GM03348 (cell line): ENCODE data around the gene PNPLA8.
A peak's percentile ranks its signal among the peaks of the same experiment; 100 is the strongest.
"Not testable (repeated sequence)": the region's sequence is repeated elsewhere in the genome, so short reads cannot be mapped to it uniquely, and the experiment has no call there.

Experiments
- DNase-seq: peaks from one replicate; pipeline ENCODE4 v3.0.0; 2012; ENCODE audit warnings: low spot score

The PNPLA8 gene, protein sequence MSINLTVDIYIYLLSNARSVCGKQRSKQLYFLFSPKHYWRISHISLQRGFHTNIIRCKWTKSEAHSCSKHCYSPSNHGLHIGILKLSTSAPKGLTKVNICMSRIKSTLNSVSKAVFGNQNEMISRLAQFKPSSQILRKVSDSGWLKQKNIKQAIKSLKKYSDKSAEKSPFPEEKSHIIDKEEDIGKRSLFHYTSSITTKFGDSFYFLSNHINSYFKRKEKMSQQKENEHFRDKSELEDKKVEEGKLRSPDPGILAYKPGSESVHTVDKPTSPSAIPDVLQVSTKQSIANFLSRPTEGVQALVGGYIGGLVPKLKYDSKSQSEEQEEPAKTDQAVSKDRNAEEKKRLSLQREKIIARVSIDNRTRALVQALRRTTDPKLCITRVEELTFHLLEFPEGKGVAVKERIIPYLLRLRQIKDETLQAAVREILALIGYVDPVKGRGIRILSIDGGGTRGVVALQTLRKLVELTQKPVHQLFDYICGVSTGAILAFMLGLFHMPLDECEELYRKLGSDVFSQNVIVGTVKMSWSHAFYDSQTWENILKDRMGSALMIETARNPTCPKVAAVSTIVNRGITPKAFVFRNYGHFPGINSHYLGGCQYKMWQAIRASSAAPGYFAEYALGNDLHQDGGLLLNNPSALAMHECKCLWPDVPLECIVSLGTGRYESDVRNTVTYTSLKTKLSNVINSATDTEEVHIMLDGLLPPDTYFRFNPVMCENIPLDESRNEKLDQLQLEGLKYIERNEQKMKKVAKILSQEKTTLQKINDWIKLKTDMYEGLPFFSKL

DNA sequence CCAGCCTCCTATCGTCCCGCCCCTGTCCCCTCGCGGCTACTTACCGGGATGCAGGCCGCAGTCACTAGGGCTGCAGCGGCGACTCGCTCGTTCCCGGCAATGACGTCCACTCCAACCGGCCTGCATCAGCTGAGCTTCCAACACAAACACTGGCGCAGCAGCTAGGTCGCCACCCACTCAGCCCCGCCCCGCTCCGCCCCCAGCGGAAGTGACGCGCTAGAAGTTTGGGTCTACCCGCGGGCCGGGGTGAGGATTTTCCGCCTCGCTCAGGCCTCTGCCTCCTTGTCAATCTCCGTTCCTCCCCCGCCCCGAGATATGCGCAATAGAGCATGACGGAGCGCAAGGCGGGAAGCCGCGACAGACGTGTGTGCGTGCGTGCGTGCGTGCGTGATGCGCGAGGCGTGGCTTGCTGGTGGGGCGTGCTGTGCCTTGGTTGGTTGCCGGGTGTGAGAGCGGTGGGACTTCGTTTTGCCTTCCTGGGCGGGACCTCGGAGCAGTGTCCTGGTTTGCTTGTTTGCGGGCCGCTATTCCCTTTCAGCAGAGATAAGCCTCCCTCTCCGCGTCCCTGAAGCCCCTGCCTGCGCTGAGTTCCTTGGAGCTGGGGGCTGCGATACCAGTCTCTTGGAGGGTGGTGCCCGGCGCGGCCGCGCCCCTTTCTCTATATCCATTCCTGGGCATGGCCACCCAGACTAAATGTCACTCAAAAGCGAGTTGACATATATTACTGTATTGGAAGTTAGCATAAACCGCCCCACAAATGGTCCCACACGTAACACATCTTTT is at the start of gene PNPLA8:
Gene PNPLA8 (minus strand): TSS at position 151 of the 783 bp plus-strand sequence. CDS start 10,644 bp downstream, outside the sequence.
- peak; percentile 98 for DNase-seq

DNA sequence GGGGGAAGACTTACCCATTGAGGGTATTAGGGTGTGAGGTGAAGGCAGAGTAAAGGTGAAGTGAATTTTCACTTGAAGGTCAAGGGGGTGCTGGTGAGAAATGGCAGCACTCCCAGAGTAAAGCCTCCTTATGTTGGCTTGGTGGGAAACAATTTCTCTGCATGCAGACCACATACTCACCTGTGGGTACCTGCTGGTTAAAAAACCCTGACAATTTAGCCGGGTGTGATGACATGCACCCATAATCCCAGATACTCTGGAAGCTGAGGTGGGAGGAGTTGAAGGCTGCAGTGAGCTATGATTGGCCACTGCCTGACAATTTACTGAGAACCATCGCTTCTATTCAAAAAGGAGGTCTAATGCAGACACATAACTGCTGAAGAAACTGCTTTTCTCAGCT is 49.2 kb upstream of the PNPLA8 start:
- DNase-seq, result no peak

DNA sequence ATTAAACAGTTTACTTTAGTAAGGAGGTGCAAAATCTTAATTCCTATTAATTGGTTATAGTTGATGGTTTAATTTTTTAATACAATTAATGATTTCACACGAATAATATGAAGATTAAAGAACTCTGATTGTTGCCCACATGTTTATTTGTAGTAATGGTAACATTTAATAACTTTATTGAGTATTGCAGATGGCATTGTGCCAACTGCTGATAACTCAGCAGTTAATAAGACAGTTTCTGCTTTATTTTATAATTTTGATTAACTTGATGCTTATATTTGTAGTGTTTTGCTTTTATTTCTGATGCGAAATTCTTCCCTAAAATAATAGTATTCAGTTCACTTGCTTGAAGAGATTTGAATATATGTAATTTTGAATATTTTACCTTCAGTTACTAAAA is 46.5 kb upstream of the PNPLA8 start:
- DNase-seq, result no peak

DNA sequence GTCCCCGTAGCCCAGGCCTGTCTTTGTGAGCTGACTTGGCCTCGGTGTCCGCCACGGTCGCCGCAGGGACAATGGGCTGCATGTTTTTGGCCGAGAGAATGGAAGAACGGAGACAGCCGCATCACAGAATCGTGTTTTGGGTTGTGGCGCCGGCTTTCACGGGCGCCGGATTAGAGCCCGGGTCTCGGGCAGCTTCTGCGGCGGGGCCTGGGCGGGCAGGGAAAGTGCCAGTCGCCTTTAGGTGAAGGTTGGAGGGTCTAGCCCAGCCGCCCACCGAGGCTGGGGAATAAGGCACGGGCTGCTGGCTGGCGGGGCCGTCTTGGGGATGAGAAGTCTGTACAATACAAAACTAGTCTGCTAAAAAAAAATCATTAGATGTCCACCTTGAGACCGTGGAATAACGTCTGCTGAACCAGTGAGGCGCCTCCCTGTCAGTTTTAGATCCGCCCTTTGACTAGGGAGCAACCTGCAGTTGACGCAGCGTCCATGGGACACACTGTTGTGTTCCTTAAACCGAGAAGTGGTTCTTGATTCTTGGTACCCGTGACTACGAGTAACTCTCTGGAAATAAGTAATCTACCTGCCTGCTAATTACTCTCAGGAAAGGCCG is 44.3 kb upstream of the PNPLA8 start:
- peak; percentile 45 for DNase-seq

DNA sequence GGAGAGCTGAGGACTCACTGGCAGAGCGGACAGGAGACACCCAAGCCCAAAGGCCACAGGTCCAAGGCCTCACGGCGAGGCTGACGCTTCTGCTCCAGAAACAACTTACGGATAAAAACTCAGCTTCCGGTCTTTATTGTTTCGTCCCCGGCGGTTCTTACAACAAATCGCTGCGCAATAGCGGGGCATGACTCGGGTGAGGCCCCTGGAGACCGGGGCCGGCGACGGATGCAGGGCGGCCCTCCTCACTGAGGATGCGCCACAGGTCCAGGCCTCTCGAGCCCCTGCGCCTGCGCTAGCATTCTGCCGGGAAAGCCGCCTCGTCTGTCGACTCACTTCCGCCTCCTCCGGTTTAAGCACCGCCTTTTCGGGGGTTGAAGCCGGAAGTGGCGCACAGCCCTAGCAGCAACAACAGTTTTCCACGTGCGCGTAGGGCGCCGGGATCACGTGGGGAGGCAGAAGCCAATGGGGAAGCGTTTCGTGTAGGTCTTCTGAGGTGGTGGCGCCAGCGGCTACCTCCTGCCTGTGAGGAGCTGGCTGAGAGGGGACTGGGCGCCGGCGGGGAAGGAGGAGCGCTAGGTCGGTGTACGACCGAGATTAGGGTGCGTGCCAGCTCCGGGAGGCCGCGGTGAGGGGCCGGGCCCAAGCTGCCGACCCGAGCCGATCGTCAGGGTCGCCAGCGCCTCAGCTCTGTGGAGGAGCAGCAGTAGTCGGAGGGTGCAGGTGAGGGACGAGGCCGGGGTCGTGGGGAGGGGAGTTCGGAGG is 43.6 kb upstream of the PNPLA8 start, which contains the start of the genes DNAJB9 and THAP5:
Gene DNAJB9 (plus strand): TSS at position 494 of the 765 bp plus-strand sequence. CDS start 1,853 bp downstream, outside the sequence.
Gene THAP5 (minus strand): TSS at position 326 of the 765 bp plus-strand sequence. CDS start 137 bp downstream, at position 189.
- peak; percentile 97 for DNase-seq

DNA sequence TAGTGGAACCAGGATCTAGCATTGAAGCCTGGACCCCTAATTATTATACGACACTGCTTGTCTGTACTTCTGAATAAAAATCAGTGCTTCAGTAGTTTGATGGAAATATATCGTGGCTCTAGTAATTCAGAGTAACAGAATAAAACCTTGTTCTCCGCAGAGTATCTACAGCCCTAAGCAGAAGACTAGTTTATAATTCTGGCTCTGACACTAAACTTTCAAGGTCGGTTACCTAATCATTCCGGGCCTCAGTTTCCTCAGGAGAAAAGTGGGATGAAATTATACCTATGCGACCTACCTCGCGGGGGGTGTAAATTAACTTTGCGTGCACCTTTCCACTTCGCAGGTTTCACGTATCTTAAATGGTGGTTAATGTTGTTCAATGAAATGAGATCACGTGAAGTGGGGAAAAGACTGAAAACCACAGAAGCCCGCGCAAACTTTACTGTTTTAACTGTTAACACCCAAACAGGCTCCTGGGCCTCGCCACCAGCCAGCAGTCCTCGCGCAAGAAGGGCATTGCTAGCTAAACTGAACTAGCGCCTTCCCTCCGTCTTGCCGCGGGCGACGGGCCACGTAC is 43.0 kb upstream of the PNPLA8 start:
- DNase-seq, result no peak

DNA sequence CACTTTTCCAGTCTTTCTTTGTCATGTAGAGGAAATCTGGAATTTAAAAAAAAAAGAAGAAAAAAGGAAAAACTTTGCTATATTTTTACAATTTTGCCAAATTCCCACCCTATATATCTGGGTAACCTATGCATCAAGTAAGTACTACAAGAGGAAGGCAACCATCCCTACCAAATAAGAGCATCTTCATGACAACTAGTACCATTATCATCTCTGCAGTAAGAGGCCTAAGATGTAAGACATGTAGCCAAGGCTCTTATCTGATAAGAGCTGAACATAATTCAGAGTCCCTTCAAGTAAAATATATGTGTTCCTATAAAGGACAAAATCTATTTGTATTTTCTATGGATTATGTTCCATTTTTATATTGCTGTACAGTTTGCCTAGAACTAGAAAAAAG is 40.1 kb upstream of the PNPLA8 start:
- DNase-seq, result no peak

DNA sequence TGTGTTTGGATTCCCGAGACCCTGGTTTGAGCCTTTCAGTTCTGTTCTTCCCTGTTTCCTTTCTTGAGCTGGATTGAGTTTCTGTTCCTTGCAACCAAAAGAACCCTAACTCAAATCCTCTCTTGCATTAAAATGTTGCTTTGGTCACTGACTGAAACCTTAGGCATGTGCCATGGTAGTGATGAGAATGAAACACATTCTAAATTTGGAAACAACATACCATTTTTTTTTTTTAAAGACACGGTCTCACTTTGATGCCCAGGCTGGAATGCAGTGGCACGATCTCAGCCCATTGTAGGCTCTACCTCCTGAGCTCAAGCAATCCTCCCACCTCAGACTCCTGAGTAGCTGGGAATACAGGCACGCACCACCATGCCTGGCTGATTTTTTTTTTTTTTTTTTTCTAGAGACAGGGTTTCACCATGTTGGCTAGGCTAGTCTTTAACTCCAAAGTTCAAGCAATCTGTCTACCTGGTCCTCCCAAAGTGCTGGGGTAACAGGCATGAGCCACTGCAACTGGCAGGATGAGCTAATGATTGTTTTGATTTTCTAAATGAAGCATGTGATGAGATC is 35.2 kb upstream of the PNPLA8 start:
- peak; percentile 5 for DNase-seq

DNA sequence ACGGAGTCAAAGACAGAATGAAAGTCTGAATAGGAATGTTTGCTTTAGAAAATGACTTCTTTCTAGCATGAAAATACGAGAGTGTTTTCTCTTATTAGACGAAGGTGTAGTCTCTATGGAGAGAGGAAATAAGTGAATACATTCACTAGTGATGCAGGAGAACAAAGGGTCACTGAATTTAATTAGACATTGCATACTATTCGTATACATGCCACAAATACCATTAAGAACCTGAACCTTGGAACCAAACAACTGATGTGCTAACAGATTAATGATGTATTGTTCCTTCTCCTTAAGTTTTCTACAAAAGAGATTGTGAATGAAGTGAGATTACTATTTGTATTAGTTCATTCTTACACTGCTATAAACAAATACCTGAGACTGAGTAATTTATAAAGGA is 33.3 kb upstream of the PNPLA8 start:
- DNase-seq, result no peak

DNA sequence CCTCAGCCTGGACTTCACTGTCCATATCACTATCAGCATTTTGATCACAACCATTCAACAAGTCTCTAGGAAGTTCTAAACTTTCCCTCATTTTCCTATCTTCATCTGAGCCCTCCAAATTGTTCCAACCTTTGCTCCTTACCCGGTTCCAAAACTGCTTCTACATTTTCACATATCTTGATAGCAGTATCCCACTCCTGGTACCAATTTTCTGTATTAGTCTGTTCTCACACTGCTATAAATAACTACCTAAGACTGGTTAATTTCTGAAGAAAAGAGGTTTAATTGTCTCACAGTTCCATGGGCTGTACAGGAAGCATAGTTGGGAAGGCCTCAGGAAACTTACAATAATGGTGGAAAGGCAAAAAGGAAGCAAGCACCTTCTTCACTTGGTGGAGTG is 31.7 kb upstream of the PNPLA8 start:
- no peak for DNase-seq

DNA sequence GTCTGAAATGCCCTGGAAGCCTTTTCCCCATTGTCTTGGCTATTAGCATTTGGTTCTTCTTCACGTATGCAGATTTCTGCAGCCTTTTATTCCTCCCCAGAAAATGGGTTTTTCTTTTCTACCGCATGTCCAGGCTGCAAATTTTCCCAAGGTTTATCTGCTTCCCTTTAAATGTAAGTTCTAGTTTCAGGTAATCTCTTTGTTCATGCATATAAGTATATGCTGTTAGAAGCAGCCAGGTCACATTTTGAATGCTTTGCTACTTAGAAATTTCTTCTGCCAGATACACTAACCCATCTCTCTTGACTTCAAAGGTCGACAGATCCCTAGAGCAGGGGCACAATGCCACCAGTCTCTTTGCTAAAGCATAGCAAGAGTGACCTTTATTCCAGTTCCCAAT is 31.3 kb upstream of the PNPLA8 start:
- DNase-seq, result no peak

DNA sequence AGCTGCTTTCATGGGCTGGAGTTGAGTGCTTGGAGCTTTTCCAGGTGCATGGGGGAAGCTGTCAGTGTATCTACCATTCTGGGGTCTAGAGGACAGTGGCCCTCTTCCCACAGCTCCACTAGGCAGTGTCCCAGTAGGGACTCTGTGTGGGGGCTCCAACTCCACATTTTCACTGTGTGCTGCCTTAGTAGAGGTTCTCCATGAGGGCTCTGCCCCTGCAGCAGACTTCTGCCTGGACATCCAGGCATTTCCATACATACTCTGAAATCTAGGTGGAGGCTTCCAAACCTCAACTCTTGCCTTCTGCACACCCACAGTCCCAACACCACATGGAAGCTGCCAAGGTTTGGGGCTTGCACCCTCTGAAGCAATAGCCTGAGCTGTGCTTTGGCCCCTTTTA is 30.7 kb upstream of the PNPLA8 start:
- not testable (repeated sequence) for DNase-seq

DNA sequence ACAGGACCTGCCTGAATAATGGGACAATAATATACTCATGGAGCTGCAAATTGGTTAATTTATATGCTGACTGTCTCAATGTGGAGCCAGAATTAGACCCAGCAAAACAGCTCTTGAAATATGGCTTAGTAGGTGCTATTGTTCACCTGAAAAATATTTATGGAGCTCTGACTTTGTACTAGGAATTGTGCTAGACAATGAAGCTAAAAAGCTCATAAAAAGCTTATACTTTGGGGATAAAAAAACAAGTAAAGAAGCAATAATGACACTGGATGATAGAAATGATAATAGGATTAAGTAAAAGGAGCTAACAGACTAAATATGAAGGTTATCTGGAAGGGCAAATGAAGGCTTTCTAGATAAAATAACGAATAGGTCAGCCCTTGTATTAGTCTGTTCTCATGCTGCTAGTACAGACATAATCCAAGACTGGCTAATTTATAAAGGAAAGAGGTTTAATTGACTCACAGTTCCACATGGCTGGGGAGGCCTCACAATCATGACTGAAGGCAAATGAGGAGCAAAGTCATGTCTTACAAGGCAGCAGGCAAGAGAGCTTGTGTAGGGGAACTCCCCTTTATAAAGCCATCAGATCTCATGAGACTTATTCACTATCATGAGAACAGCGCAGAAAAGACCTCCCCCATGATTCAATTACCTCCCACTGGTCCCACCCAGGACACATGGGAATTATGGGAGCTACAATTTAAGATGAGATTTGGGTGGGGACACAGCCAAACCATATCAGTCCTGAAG is 22.4 kb upstream of the PNPLA8 start:
- not testable (repeated sequence) for DNase-seq

DNA sequence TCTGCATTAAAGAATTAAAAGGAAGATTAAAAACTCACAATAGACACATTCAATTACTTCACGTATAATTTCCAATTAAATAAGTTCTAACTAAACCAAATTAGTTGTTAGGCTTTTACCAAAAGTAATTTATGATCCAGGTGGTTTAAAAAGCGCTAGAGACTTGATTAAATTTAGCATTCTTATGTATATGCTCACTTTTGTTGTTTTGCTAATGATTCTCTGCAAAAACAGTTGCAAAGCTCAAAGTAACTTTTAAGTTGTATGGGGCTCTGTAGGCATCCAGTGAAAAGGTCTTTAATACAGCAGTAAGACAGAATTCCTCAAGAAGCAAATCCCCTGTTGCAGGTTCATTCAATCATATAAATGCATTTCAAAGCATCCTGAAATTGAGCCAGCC is 15.5 kb upstream of the PNPLA8 start:
- no peak for DNase-seq

DNA sequence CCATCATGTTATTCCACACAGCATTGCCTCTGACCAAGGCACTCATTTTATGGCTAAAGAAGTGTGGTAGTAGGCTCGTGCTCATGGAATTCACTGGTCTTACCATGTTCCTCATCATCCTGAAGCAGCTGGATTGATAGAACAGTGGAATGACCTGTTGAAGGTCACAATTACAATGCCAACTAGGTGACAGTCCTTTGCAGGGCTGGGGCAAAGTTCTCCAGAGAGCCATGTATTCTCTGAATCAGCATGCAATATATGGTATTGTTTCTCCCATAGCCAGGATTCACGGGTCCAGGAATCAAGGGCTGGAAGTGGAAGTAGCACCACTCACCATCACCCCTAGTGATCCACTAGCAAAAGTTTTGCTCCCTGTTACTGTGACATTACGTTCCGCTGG is 12.8 kb upstream of the PNPLA8 start:
- not testable (repeated sequence) for DNase-seq

DNA sequence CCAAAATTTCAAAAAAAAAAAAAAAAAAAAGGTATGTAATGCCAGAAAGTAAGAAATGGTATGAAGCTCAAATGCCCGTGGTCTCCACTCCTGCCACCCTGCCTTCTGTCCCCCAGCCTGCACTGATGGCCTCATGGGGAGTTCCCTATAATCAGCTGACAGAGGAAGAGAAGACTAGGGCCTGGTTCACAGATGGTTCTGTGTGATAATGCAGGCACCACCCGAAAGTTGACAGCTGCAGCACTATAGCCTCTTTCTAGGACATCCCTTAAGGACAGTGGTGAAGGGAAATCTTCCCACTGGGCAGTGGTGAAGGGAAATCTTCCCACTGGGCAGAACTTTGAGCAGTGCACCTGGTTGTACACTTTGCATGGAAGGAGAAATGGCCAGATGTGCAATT is 12.3 kb upstream of the PNPLA8 start:
- not testable (repeated sequence) for DNase-seq

DNA sequence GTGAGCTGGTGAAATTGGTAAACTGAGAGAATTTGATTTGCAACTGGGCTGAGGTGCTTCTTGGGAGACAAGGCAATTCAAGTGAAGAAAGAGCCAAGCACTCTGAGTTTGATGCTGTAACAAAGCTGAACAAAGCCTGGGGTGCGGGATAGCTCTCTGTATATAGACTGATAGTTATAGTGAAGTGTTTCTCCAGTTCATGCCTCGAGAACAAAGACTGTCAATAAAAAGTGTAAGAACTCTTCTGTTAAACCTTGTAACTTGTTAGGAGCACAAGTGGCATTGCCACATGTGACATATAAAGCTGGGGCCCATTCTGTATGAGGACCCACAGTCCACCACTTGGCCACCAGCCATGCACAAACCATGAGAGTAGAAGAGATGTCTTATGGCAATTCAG is 11.3 kb upstream of the PNPLA8 start:
- no peak for DNase-seq

DNA sequence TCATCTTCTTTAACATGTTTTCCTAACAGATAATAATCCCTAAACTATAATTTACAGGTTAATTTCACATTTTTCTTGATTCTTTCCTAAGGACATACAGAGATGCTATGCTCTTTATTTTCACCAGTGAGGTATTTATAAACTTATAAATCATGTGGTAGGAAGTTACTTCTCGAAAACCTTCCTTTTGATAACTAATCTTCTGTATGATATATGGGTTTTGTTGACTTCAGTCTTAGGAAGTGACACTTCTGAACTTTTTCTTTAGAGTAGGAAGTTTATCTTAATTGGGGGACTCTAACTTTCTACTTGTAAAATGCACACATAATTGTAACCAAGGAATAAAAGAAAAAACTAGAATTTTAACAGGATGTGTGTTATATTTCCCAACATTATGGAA is 9.8 kb upstream of the PNPLA8 start:
- no peak for DNase-seq

DNA sequence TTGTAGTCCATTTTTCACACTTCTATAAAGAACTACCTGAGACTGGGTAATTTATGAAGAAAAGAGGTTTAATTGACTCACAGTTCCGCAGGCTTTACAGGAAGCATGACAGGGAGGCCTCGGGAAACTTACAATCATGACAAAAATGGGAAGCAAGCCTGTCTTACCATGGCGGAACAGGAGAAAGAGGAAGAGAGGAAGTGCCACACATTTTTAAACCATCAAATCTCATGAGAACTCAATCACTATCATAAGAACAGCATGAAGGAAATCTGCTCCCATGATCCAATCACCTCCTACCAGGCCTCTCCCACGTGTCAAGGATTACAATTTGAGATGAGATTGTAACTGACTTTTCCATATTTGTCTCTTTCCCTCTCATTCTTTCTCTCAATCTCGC is 9.3 kb upstream of the PNPLA8 start:
- no peak for DNase-seq

DNA sequence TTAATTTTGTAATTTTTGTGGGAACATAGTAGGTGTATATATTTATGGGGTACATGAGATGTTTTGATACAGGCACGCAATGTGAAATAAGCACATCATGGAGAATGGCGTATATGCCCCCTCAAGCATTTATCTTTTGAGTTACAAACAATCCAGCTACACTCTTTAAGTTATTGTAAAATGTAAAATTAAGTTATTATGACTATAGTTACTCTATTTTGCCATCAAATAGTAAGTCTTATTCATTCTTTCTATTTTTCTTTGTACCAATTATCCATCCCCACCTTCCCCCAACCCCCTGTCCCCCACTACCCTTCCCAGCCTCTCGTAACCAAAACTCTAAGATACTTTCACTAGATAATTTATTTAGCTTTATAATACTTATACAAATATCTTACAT is 7.8 kb upstream of the PNPLA8 start:
- no peak for DNase-seq
